GM12872 (cell line): ENCODE data around the gene PGS1.

ENCODE experiments used
- CTCF ChIP-seq: IDR thresholded peaks from 3 replicates; pipeline ENCODE4 v1.5.1; 2011; ENCODE audit warnings: low read depth, mild to moderate bottlenecking, low read length, moderate library complexity; ENCODE audit not compliant: insufficient read depth

PGS1 gene

DNA sequence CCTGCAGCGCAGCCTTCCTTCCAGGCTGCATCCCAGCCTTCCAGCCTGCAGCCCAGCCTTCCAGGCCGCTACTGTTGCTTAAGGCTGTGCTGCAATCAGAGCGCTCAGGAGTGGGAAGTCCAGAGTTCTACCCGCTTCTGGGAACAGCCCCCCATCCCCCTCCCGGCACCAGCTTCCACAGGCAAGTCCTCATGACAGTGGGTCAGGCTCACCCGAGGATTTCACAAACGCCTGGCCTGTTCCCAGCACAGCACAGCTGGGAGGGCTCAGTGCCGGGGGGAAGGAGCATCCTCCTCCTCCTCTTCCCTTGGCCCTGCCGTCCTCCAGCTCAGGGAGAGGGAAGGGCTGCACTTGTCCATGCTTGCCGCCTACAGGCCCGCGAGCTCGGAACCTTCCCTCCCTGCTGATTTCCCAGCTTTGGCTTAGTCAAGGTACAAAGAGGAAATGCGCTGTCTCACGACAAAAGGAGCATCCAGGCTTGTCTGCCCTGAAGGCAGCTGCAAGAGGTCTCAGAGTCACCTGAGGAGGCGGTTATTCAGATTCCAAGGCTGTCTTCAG, 26.9 kb upstream of the PGS1 start:
- no peak for TF ChIP-seq CTCF

GRCh38 chr17:78353834-78354233, 24.6 kb upstream of the PGS1 start:
- no peak for TF ChIP-seq CTCF

- no peak for TF ChIP-seq CTCF
These were observed 23.3 kb upstream of the PGS1 start for GRCh38 chr17:78355045-78355641.

GRCh38 chr17:78355701-78356100, 22.7 kb upstream of the PGS1 start:
- TF ChIP-seq CTCF, result no peak

- no peak for TF ChIP-seq CTCF
These were observed 22.2 kb upstream of the PGS1 start for GRCh38 chr17:78356101-78356713.

- no peak for TF ChIP-seq CTCF
These were observed 21.3 kb upstream of the PGS1 start for GRCh38 chr17:78357177-78357586.

DNA sequence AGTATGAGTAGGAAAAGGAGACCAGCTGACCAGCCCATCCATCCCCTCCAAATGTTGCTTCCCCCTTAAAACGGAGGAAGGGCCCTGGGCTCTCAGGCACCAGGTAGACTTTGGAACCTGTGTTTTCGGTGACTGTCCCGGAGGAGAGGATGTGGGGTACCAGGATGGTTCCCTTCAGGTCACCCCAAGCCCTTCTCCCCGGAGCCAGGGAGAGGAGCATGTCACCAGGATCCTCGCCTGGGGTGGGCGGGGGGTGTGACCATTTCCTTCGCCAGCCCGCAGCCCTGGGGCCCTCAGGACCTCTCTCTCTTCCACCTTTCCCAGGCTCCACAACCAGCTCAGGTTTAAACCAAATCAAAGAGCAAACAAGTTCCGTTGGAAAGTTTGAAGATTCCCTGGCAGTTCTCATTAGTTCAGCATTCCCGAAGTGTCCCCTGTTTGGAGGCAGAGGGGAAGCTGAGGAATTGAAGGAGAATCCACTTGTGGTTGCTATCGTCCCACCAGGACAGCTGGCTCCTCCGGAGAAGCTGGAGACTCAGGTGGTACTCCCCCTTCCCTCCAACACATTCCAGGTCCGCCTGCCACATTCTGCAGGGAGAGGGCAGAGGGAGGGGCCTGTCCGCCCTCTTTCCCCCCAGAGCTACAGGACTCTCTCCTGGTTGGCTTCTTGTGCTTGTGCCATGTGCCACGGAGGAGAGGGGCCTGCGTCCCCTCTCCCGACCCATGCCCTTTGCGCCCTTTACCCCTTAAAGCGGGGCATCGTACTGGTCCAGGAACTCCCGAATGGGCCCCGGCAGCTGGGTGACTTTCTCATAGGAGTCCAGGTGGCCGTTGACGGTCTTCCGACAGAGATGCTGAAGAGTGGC, 20.5 kb upstream of the PGS1 start:
- no peak for TF ChIP-seq CTCF
